HK-2 (cell line): ENCODE results near the gene ST6GALNAC3.
A peak's percentile ranks its signal among the peaks of the same experiment; 100 is the strongest.

Source experiments
- DNase-seq: peaks from one replicate; pipeline ENCODE4 v3.0.0-alpha.2; 2018; ENCODE audit not compliant: unreplicated experiment

The ST6GALNAC3 gene

DNA sequence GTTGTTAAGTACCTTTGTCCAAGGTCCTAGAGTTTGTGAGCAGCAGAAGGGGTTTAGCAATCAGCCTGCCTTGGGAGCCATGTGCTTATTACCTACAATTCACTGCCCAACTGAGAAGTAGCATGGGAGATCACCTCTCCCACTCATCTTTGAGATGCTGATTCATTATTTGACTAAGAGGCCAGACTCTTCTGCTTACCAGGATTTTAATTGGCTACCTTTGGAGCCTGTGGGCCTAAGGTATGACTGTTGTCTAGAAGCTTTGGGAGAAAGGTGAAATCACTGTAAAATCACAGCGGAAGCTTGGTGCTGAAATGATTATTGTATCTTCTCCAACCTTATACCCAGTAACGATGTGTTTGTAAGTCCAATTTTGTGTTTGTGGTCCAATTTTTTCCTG is 213.4 kb downstream of the ST6GALNAC3 start:
- DNase-seq: no peak

DNA sequence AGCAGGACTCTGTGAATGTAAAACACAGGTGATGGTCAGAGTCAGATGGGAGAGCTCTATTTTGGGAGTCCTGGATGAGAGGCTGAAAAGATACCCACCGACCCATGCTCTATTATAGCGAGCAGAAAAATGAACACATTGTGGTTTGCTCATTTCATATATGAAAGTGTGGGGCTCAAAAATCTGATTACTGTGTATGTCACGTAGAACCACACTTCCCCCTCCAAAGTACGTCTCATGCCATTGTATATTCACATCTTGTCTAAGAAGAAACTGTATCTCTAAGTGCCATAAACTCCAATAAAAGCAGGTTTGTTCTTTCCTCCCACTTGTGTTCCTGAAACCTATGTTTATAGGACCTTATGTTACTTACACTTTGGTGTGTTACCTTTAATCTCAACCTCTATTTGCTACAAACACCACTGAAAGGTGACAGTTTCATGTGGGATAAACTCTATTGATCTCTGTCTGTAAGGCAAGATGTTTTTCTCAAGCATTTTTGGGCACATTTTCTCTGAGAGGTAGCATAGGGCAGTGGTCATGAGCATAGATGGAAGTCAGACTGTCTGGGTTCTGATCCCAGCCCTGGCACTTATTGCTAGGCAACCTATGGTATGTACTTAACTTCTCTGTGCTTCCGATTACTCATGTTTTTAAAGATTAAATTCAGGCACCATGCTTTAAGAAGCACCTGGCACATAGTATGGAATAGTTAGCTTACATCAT is 214.4 kb downstream of the ST6GALNAC3 start:
- DNase-seq: no peak

DNA sequence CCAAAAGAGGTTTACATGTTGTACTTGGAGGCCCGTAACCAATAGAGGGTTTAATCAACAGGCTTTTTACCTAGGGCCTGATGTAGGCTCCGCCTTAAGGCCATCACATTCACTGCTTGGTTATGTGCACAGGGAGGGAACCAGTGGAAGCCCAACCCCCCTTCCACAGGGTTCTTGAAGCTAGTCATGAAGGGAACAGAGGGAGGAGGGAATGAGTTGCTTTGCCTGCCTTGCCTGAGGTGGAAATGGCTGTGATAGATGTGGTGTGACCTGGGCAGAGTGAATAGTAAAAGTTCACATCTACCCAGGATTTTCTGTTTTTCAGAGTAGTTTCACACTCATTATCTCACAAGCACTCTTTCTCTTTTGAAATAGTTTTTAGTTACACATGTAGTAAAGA is 215.1 kb downstream of the ST6GALNAC3 start:
- no peak for DNase-seq

DNA sequence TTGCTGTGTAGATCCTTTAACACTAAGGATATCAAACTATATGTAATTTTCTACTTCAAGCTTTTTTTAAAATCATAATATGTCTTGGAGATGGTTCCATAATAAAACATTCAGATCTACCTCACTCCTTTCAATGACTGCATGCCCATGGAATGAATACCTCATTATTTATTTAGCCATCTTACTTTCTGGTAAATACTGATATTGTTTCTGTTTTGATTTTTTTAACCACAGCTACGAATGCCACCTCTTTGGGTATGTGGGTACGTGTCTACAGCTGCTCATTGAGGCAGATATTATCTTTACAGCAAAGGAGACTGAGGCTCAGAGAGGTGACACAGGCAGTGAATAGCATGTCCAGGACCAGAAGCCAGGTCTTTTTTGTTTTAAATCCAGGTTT is 215.7 kb downstream of the ST6GALNAC3 start:
- DNase-seq: no peak

DNA sequence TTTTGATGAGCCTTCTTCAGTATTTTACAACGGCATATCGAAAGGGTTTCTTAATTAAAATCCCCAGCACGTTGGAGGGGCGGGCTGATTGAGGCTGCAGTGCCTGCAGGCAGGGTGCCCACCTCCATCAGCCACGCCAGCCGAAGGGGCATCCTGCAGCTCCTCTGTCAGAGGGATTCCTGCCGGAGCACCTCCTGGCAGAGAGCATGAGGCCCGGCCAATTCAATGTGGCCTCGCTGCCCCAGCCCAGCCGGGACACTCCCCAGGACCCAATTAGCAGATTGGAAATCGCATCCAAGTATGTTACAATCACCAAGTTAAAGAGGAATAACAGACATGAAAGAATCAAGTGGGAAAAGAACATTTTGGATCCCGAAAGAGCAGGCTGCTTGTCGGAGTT is 216.6 kb downstream of the ST6GALNAC3 start:
- no peak for DNase-seq

DNA sequence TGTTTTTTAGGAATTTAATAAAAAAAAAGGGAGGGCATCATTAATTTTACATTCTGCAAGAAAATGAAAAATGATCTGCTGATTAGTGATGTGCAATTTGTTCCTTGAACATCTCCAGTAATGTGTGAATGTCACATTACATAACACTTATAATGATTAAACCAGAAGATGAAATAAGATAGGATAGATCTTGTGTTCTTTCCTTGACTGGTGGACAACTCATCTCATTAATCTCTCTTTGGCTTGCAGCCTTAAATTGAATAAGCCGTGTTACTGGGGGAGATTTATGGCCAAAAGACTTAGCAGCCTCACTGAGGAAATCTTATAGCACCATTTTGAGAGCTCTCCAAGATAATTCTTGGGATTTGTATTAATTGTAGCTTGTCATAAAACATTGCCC is 217.2 kb downstream of the ST6GALNAC3 start:
- DNase-seq: no peak

DNA sequence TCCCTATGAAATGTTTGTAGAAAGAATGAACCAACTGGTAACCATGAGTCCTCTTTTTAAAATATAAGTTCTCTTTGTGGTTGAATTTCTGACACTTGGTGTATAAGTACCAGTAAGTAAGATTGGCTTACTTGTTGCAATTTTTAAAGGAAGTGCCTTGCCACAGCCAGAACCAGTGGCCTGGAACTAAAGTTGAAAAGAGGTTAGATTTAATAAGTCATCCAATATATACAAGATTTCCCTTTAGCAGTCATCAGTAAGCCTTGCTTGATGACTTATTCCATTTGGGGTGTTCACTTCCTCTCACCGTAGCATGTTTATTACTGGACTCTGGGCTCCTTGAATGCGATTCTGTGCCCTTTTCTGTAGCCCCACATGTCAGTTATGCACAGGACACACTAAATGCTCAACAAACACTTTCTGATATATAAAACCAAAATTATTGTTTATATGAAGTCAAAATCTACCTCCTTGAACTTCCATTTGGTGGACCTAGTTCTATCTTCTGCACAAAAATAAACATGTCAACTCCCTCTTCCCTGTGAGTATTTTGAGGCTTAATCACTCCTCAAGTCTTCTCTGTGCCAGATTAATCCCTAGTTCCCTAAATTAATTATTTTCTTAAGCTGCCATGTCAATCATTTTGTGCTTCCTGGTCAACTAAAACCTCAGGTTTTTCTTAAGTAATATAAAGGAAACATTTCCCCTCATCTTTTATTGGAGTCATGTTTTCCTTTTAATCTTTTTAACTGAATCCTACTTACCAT is 218.1 kb downstream of the ST6GALNAC3 start:
- peak; percentile 29 for DNase-seq

DNA sequence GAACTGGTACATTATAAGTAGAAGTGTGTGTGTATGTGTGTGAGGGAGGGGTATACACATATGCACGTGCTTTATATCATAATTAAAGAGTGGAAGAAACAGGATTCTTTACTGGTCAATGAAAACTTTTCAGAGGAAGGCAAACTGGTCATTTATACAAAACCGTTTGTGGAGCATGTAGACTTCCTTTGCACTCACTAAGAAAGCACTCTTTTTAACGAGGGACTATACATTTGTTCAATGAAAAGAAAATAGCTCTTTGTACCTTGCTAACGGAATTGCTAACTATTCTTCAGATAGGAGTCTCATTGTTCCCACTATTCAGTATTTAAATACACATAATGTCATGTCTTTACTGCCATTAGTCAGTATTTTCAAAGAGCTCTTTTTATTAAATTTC is 219.3 kb downstream of the ST6GALNAC3 start:
- DNase-seq: no peak

DNA sequence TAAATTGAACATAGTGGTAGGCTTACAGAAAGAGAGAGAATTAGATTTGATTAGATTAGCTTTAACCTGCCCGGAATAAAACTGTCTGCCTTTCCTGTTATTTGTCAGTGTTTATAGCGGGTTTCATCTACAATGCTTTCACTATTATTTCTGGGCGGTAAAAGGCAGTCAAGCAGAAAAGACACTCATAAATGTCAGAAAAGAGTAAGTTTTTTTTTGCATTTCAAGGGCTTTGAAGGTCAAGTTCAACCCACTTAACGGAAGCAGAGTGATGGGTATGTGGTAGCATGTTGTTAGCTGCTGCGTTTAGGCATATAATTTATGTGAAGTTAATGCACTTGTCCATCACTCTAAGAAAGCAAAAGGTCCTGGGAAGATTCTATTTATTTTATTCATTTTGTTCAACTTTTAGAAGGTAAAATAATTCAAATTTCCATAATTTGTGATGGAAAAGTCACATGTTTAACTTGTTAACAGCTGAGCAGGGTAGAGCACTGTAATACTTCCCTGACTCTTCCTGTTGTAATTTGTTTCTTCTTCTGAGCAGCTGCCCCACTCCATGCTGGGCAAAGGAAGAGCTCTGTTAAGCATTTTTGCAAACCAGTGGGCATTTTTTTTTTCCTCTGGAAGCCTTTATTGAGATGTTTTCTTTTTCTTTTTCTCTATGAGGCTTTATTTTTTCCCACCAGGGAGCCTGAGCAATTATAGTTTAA is 220.1 kb downstream of the ST6GALNAC3 start:
- no peak for DNase-seq

DNA sequence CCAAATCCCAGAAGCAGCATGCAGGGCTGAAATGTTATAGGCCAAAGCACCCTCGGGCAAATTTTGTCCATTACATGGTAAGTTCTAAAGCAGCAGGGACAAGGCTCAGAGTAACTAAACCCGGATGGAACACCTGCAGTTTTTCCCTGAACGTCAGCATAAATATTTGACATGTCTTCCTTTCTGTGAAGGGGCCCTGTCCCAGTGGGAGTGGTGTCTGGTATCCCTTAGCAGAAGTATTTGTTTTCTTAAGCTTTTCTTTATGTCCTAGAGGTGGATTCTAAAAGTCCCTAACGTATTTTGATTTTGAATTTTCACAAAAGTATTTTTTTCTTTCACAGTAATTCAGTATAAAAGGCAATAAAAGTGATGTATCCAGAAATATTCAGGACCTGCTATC is 223.9 kb downstream of the ST6GALNAC3 start:
- DNase-seq: no peak

DNA sequence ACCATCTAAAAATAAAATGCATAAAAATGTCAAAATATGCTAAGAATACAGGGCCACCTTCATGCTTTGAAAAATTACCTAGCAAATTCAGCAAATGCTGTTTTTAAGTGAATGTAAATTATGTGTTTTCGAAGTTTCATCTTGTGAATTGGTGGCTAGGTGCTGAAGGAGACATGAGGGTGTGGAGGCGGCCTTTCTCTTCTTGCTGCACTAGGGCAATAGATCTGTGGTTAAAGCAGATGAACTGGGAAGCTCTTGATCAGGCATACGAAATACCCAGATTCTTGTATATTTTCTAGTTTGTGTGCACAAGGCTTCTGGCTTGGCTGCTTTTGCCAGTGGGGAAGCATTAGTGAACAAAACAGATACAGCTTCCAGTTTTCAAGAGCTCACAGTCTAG is 224.5 kb downstream of the ST6GALNAC3 start:
- DNase-seq: no peak

DNA sequence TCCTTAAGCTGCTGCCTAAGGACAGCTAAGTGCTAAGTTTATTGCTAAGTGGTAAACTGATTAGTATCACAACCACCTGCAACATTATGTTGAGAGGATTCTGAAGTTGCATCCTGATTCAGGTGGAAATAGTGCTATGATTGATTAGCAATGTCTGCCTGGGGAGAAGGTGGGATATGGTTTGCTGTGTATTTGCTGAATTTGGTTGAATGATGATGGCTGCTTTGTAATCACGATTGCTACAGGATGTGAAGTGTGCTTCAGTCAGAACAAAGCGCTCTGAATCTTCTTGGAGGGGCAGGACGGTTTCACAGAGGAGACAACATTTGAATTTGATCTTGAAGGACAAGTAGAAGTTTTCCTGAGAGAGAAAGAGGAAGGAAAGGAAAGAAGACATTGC is 226.0 kb downstream of the ST6GALNAC3 start:
- DNase-seq: no peak

DNA sequence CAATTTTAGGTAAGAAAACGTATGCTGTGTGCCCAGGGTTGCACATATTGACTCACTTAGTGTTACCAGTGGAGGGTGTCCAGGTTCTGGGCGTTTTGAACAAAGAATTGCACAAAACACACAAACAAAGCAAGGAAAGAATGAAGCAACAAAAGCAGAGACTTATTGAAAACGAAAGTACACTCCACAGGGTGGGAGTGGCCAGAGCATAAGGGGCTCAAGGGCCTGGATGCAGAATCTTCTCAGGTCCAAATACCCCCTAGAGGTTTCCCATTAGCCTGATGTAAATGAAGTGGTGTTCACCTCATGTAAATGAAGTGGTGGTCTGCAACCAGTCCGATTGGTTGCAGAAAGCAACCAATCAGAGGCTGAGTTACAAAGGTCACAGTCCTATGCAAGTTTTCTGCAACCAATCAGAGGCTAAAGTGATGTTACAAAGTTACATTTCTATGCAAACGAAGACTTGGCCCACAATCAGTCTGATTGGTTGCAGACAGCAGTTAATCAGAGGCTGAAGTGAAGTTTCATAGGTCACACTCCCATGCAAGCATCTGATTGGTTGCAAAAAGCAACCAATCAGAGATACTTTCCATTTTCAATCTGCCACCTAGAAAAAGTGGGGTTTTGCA is 228.3 kb downstream of the ST6GALNAC3 start:
- DNase-seq: no peak

DNA sequence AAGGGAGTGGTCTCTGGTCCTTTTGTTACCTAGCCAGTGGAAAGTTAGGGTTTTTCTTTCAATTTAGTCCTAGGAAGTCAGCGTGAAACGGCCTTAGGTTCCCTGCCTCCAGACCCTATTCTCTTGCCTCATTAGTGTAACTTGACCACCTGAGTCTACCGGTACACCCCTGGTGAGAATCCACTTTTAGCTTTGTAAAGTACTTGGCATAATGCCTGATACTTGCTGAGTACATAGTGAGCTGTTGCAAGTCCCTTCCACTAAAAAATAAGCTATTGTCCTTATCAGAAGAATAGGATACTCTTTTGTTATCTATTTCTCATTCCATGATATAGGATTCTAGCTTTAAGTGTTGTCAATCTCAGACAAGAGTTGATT is 228.8 kb downstream of the ST6GALNAC3 start:
- DNase-seq: no peak

DNA sequence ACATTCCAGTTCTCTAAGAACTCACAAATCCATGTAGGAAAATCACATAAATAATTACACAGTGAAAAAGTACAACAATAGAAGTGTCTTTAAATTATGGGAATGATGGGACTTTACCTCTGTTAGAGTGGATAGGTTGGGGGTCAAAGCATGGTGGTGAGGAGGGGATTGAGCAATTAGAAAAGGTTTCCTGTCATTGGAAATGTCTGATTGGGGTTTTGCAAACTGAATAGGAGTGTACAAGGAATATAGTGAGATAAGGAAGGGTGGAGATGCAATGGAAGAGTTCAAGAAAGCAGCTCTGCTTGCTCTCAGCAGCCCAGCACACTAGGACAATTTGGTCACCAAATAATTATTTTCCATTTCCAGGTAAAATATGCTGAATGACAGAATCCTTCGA is 238.8 kb downstream of the ST6GALNAC3 start:
- DNase-seq: no peak

DNA sequence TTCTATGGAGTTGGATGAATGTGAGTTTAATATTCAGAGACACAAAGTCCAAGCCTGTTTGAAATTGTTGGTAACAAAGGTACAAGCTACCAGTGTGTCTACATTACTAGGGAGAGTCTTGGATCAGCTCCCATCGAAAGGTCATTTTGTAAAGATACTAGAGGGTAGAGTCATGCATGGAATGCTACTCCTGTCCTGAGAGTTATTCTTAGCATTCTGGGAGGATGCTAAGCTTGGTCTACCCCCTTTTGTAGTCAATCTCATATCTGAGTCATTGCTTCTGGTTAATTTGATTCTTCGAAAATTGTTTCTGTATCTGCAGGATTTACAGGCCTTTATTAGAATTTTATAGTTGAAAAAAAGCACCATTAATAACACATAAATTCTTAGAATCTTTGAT is 240.2 kb downstream of the ST6GALNAC3 start:
- no peak for DNase-seq

DNA sequence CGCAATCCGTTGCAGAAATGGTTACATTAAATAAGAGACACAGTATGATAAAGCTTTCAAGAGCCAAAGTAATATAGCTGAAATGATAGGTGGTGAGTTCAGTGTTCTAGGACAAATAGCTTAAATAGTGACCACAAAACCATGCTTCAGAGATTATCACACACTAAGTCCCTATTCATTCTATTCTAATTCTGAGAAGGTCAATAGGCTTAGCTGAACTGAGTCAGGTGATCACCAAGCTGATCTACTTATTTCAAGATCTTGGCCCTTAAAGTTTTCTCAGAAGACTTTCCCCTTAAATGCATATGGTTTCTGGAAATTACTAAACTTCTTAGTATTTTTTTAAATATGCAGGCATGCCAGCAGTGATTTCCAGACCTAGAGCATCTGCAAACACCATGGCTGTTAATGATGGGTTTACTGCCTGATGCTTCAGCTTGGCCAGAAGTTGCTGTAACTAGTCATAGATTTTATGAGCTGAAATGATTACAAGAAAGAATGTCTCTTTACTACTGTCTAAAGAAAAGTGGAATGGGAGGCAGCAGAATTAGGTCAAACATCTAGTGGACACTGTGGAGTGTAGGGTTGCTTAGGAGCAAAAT is 242.9 kb downstream of the ST6GALNAC3 start:
- DNase-seq: no peak

DNA sequence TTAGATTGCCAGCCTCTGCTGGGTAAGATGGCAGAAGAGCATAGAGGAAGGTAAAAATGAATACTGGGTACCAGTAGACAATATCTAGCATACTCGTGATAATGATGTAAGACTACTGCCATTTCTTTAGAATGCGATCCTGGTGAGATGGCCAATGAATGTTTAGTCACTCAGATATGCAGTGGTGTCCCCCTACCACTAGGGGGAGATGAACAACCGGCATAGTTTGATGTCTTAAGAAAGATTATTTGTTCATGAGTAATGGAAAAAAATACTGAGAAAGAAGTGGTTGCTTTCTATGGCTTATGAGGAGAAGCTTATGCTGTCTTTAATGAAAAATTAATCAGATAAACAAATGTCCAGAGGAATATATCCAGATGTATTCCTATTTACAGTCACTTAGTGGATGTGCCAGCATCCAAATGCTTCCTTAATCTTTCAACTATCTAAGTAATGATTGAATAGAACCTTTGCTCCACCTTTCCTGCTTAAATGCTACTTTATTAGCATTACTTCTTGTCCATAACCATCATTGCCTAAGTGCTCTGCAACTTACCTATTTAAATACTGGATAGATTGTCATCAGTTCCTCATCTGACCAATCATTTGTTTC is 256.6 kb downstream of the ST6GALNAC3 start:
- DNase-seq: peak; percentile 32

DNA sequence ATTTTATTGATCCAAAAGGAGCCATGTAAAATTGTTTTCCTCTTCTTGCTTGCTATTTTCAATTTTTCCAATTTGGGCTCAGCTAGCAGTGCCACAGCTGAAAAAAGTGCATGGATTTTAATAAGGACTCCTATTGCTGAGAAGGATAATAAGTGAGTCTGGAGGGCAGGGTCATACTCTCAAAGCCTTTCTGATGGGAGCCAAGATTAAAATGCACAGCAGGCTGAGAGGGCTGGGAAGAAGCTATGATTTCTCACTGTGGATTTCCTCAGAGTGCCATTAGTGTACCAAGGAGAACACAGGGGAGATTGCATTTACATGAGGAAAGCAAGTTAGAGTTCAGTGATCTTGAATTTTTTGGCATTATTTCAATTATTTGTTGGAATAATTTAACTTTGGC is 261.3 kb downstream of the ST6GALNAC3 start:
- DNase-seq: no peak

DNA sequence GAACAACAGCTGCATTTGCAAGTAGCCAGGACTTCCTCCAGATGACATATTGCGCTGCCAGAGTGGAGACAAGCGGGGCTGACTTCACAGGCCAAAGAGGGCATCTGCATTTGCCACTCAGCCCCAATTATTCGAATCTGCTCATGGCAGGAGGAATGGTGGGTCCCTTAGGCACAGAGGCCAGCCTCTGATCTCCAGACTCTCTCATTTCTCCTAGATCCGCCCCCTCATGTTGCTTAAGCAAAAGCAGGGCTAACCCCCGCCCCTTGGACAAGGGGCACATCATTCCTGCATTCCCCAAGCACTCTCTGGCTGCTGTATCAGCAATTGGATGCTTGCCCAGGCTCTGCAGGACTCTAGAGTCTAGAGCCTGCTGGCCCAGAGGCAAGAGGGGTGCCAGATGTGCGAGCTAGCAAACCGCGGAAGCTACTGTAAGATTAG is 262.4 kb downstream of the ST6GALNAC3 start:
- no peak for DNase-seq

DNA sequence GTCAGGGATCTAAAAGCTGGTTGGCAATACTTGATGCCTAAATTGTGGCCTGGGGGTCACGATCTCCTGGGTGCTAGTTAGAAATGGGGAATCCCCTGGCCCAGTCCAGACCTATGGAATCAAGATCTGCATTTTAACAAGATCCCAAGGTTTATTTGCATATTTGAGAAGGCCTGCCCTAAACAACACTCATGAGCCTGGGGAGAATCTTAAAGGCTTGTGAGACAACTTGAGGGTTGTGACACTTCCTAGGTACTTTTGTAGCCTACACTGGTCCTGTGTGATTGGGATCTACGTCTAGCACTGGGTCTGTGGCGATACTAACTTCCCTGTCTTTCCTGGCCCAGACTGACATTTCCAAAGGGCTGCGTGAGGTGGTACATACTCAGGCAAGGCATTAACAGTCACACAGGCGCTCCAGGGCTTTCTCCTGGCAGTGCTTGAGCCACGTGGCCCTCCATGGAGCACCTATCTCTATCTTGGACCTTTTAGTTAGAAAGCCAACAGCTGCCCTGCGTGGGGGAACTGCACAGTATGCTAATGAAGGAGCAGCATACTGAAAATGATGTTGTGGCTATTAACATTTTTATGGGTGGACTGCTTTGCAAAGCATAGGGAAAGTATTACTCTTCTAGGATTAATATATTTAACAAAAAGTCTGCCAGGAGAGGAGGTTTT is 263.1 kb downstream of the ST6GALNAC3 start:
- DNase-seq: no peak
